K562 (cell line): ENCODE data around the gene BCL2L13. TPM values are rescaled to one million over a fixed set of nuclear protein-coding genes. Genes with fewer than 3 reads are reported as not detected.

Experiments used
- ATAC-seq: fragments of 200-7000 bp; cut with Tn5 transposase; 3 replicates; pipeline ENCODE4 v1.9.1; 2020; ENCODE audit warnings: moderate library complexity
- BruUV-seq: library from RNA; stranded (reverse); fragments of 400-500 nt; replicated peaks from 2 replicates; lab custom pipeline; 2021; lab: Mats Ljungman, UMichigan
- CTCF ChIA-PET: fragments of 300-600 bp; formaldehyde crosslinking; extraction: SDS; loops from one replicate; lab custom pipeline; 2021; ENCODE audit warnings: low intra/inter-chr PET ratio; lab: Yijun Ruan, JAX
- POLR2A ChIA-PET: fragments of 300-600, 350-650 bp; sonication (Branson Sonifier 250); formaldehyde crosslinking; extraction: SDS; loops from one replicate; lab custom pipeline; 2021; ENCODE audit warnings: antibody characterized with exemption, inconsistent platforms; lab: Yijun Ruan, JAX
- DNase-seq, 4 experiments: peaks; one replicate each; pipeline versions ENCODE4 v3.0.0 to v3.0.0-alpha.2; 2011 to 2018; ENCODE audit warnings: low spot score in 3 of 4, mixed read lengths in 3 of 4; ENCODE audit errors: extremely low read depth in 1 of 4
- FAIRE-seq: peaks from 2 replicates; lab custom pipeline; 2011; peaks lifted over from hg19 to GRCh38; lab: Jason Lieb, UNC
- H2AFZ ChIP-seq: 2 replicates; pipeline ENCODE4 v1.6.0; 2011; ENCODE audit warnings: low read depth, low read length, control low read depth, inconsistent platforms
- H3K27ac ChIP-seq: fragments of 200-600 bp; 3 replicates; pipeline ENCODE4 v1.8.0; 2011; ENCODE audit warnings: low read depth, mild to moderate bottlenecking, control low read depth, inconsistent platforms, low read length, moderate library complexity, mixed read lengths; ENCODE audit errors: extremely low read depth
- H3K27me3 ChIP-seq, 2 experiments: fragments of 300-600 bp in 1 of 2; 2 replicates in 1 of 2; 3 replicates in 1 of 2; pipeline versions ENCODE4 v1.6.0 to v1.8.0; 2011; ENCODE audit warnings: inconsistent platforms in 2 of 2, low read length in 2 of 2, mild to moderate bottlenecking in 1 of 2, mixed read lengths in 1 of 2, moderate library complexity in 1 of 2; ENCODE audit not compliant: control insufficient read depth in 2 of 2, insufficient read depth in 2 of 2
- H3K36me3 ChIP-seq: fragments of 300-600 bp; 3 replicates; pipeline ENCODE4 v1.8.0; 2011; ENCODE audit warnings: mild to moderate bottlenecking, low read length, inconsistent platforms; ENCODE audit not compliant: control insufficient read depth, insufficient read depth
- H3K4me1 ChIP-seq, 2 experiments: fragments of 200-600 bp in 1 of 2; replicated peaks in 1 of 2; 2 replicates in 1 of 2; 3 replicates in 1 of 2; pipeline versions ENCODE4 v1.5.1 to v1.8.0; 2011; ENCODE audit warnings: inconsistent platforms in 2 of 2, low read length in 2 of 2, mild to moderate bottlenecking in 1 of 2, mixed read lengths in 1 of 2, moderate library complexity in 1 of 2; ENCODE audit not compliant: control insufficient read depth in 2 of 2, insufficient read depth in 2 of 2
- H3K4me2 ChIP-seq: 2 replicates; pipeline ENCODE4 v1.6.1; 2011; ENCODE audit warnings: low read length, control low read depth, inconsistent platforms, mixed read lengths; ENCODE audit not compliant: insufficient read depth
- H3K4me3 ChIP-seq: fragments of 200-600 bp; sonication (generic), shearing (Covaris generic); 2 replicates; pipeline ENCODE4 v1.5.1; 2016; ENCODE audit warnings: control low read depth, inconsistent platforms
- H3K79me2 ChIP-seq: fragments of 200-600 bp; 3 replicates; pipeline ENCODE4 v1.8.0; 2011; ENCODE audit warnings: low read length, inconsistent platforms; ENCODE audit not compliant: control insufficient read depth, insufficient read depth
- H3K9ac ChIP-seq, 2 experiments: 2 replicates each; pipeline versions ENCODE4 v1.6.0 to v1.6.1; 2011; ENCODE audit warnings: low read depth in 2 of 2, low read length in 2 of 2, control low read depth in 1 of 2, inconsistent platforms in 1 of 2, mild to moderate bottlenecking in 1 of 2, mixed read lengths in 1 of 2; ENCODE audit not compliant: insufficient read depth in 1 of 2
- H3K9me1 ChIP-seq: one replicate; pipeline ENCODE4 v1.6.0; 2011; ENCODE audit warnings: inconsistent platforms, mild to moderate bottlenecking, low read length, moderate library complexity; ENCODE audit not compliant: control insufficient read depth, insufficient read depth
- H3K9me3 ChIP-seq: replicated peaks from 2 replicates; pipeline ENCODE4 v1.5.1; 2011; ENCODE audit warnings: low read depth, low read length, inconsistent platforms; ENCODE audit not compliant: control insufficient read depth, insufficient read depth
- H4K20me1 ChIP-seq: replicated peaks from 2 replicates; pipeline ENCODE4 v1.6.1; 2011; ENCODE audit warnings: low read length, inconsistent platforms, mixed read lengths; ENCODE audit not compliant: control insufficient read depth, insufficient read depth
- BRD4 ChIP-seq: fragments of 200-600 bp; sonication (generic); IDR thresholded peaks from 2 replicates; pipeline ENCODE4 v1.6.1; 2017; ENCODE audit warnings: inconsistent platforms
- DDX20 ChIP-seq: fragments of 450-650 bp; IDR thresholded peaks from 2 replicates; pipeline ENCODE4 v1.6.1; 2016; ENCODE audit warnings: missing genetic modification characterization, low read depth, mild to moderate bottlenecking, missing compliant biosample characterization, moderate library complexity
- MTA2 ChIP-seq: fragments of 450-650 bp; IDR thresholded peaks from 2 replicates; pipeline ENCODE4 v1.6.1; 2016; ENCODE audit warnings: low read depth
- NR2C2 ChIP-seq, 2 experiments: fragments of 200-800 bp in 1 of 2; sonication (Bioruptor generic) in 1 of 2; sonication (generic) in 1 of 2; formaldehyde crosslinking in 1 of 2; IDR thresholded peaks; 2 replicates each; pipeline versions ENCODE4 v1.6.1 to v1.8.0; 2016 to 2022; ENCODE audit warnings: mild to moderate bottlenecking in 1 of 2, missing compliant biosample characterization in 1 of 2, missing genetic modification characterization in 1 of 2, missing genetic modification reagents in 1 of 2
- PHB2 ChIP-seq: fragments of 450-650 bp; IDR thresholded peaks from 2 replicates; pipeline ENCODE4 v1.6.1; 2017; ENCODE audit warnings: low read depth
- PYGO2 ChIP-seq: fragments of 450-650 bp; IDR thresholded peaks from 2 replicates; pipeline ENCODE4 v1.6.1; 2016; ENCODE audit warnings: mild to moderate bottlenecking, missing genetic modification characterization, moderate library complexity, missing compliant biosample characterization
- SMARCE1 ChIP-seq: fragments of 450-650 bp; IDR thresholded peaks from 2 replicates; pipeline ENCODE4 v1.7.1; 2016; ENCODE audit warnings: mild to moderate bottlenecking
- ZNF217 ChIP-seq: sonication (generic); formaldehyde crosslinking; IDR thresholded peaks from 2 replicates; pipeline ENCODE4 v1.8.0; 2022; ENCODE audit warnings: mild to moderate bottlenecking, missing genetic modification reagents
- ZNF707 ChIP-seq: fragments of 250-450 bp; sonication (Bioruptor Pico); conservative IDR thresholded peaks from 2 replicates; pipeline ENCODE4 v1.8.0; 2022; ENCODE audit warnings: inconsistent platforms, mild to moderate bottlenecking, moderate library complexity
- WGBS: fragments of 100-300 bp; shearing (Covaris generic); methylation state at CpG from one replicate; pipeline ENCODE4 v1.1.6; 2016; ENCODE audit warnings: low coverage, mixed read lengths; ENCODE audit not compliant: insufficient coverage; ENCODE audit errors: missing lambda C conversion rate; 5-methylcytosine and 5-hydroxymethylcytosine counted together
- in situ Hi-C: fragments of 300-500 bp; cut with MboI; formaldehyde crosslinking; loops from 4 replicates; pipeline ENCODE4 v1.15.0; 2018; ENCODE audit warnings: inconsistent platforms, mixed read lengths
- intact Hi-C: fragments of 100-400 bp; cut with micrococcal nuclease; formaldehyde crosslinking; loops from 2 replicates; pipeline ENCODE4 v1.14.2; 2022
- polyA plus RNA-seq, 8 experiments: library from polyadenylated mRNA; depleted of rRNA in 4 of 8; stranded (reverse) in 5 of 8; unstranded in 3 of 8; fragments of >200 nt; fragmentation: Nextera tagmentation in 2 of 8; fragmentation: Illumina TruSeq in 1 of 8; extraction: Ambion mirVana in 2 of 8; extraction: Trizol in 1 of 8; gene quantifications; 2 replicates each; pipeline versions ENCODE4 v1.2.1 to v1.2.3, GENCODE V29; 2011 to 2014; ENCODE audit warnings: inconsistent platforms in 1 of 8, missing spikeins in 1 of 8
- total RNA-seq, 7 experiments: library from RNA; depleted of rRNA in 6 of 7; stranded (reverse); fragments of >200 nt in 6 of 7; fragmentation: Illumina TruSeq in 2 of 7; extraction: Trizol in 2 of 7; gene quantifications; 2 replicates each; pipeline versions ENCODE4 v1.2.1 to v1.2.3, GENCODE V29; 2011 to 2021; ENCODE audit warnings: low replicate concordance in 1 of 7
- TF ChIP-seq, protein P1 (sequence below): fragments of 450-650 bp; IDR thresholded peaks from 2 replicates; pipeline ENCODE4 v1.6.1; 2018; ENCODE audit not compliant: partially characterized antibody
- TF ChIP-seq, protein P2 (sequence below): fragments of 450-650 bp; IDR thresholded peaks from 2 replicates; pipeline ENCODE4 v1.6.1; 2017; ENCODE audit warnings: antibody characterized with exemption, mild to moderate bottlenecking
- TF ChIP-seq, protein P3 (sequence below): fragments of 200-400 bp; formaldehyde crosslinking; IDR thresholded peaks from 2 replicates; pipeline ENCODE4 v1.6.1; 2017; ENCODE audit warnings: mild to moderate bottlenecking, low read depth, low read length, moderate library complexity

BCL2L13 gene
- total and polyA plus RNA-seq, 9 of the 15 experiments (the other 6 are each of a cell fraction or from before 2014, with no cell fraction given) = 41.5 to 63.4 (median 56.5) TPM

DNA sequence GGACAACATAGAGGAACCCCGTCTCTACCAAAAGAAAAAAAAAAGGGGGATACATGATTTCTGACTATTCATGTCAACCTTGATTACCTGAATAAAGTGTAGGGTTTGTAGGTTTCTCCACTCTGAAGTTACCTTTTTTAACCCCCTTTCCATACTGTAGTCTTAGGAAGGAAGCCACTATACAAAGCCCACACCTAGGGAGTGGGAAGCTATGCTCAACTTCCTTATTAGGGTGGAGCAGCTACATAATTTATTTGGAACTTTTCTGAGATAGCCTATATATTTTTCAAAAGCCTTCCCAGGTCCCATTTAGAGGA lies 9.4 kb upstream of the BCL2L13 start:
- peak overlapping the region; percentile 87 for H3K27ac ChIP-seq
- DNase-seq = peak in 1 of 4 experiments; percentile 22
- peak overlapping the region; percentile 97 for H3K4me2 ChIP-seq
- H3K36me3 ChIP-seq = peaks cover 23% of the 10 kb centered on the region; the same call in 1 of the 3 replicates
- peaks cover 27 to 29% of the 10 kb centered on the region in 2 experiments for H3K4me1 ChIP-seq
- CTCF ChIA-PET = no interaction called here
- no peak for FAIRE-seq
- H3K4me3 ChIP-seq = peak overlapping the region; percentile 80
- no peaks in the 10 kb centered on the region for H3K9me3 ChIP-seq
- no peaks in the 10 kb centered on the region for H3K9me1 ChIP-seq
- intact Hi-C loops = no loop called here
- H3K9ac ChIP-seq = peak overlapping the region; percentile 95 to 99
- in situ Hi-C loops = no loop called here
- BruUV-seq = TSS peak; percentile 90
- no peaks in the 10 kb centered on the region for H4K20me1 ChIP-seq
- no peaks in the 10 kb centered on the region for H3K27me3 ChIP-seq
- ATAC-seq = peak; percentile 35
- peaks cover 52% of the 10 kb centered on the region for H3K79me2 ChIP-seq
- peak overlapping the region; percentile 81 for H2AFZ ChIP-seq
- POLR2A ChIA-PET = interaction anchor here (0.6 to 1.0 kb wide), 4 partner anchors 10 to 1810 kb away, joined by 3 to 11 read pairs (median 4); partner anchors contain the start of gene BCL2L13
- WGBS = 0% methylated on average over 1 of the region's 1 CpG
- TF ChIP-seq, protein P1, sequence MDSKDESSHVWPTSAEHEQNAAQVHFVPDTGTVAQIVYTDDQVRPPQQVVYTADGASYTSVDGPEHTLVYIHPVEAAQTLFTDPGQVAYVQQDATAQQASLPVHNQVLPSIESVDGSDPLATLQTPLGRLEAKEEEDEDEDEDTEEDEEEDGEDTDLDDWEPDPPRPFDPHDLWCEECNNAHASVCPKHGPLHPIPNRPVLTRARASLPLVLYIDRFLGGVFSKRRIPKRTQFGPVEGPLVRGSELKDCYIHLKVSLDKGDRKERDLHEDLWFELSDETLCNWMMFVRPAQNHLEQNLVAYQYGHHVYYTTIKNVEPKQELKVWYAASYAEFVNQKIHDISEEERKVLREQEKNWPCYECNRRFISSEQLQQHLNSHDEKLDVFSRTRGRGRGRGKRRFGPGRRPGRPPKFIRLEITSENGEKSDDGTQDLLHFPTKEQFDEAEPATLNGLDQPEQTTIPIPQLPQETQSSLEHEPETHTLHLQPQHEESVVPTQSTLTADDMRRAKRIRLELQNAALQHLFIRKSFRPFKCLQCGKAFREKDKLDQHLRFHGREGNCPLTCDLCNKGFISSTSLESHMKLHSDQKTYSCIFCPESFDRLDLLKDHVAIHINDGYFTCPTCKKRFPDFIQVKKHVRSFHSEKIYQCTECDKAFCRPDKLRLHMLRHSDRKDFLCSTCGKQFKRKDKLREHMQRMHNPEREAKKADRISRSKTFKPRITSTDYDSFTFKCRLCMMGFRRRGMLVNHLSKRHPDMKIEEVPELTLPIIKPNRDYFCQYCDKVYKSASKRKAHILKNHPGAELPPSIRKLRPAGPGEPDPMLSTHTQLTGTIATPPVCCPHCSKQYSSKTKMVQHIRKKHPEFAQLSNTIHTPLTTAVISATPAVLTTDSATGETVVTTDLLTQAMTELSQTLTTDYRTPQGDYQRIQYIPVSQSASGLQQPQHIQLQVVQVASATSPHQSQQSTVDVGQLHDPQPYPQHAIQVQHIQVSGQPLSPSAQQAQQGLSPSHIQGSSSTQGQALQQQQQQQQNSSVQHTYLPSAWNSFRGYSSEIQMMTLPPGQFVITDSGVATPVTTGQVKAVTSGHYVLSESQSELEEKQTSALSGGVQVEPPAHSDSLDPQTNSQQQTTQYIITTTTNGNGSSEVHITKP = peak; percentile 57
- TF ChIP-seq, protein P2, sequence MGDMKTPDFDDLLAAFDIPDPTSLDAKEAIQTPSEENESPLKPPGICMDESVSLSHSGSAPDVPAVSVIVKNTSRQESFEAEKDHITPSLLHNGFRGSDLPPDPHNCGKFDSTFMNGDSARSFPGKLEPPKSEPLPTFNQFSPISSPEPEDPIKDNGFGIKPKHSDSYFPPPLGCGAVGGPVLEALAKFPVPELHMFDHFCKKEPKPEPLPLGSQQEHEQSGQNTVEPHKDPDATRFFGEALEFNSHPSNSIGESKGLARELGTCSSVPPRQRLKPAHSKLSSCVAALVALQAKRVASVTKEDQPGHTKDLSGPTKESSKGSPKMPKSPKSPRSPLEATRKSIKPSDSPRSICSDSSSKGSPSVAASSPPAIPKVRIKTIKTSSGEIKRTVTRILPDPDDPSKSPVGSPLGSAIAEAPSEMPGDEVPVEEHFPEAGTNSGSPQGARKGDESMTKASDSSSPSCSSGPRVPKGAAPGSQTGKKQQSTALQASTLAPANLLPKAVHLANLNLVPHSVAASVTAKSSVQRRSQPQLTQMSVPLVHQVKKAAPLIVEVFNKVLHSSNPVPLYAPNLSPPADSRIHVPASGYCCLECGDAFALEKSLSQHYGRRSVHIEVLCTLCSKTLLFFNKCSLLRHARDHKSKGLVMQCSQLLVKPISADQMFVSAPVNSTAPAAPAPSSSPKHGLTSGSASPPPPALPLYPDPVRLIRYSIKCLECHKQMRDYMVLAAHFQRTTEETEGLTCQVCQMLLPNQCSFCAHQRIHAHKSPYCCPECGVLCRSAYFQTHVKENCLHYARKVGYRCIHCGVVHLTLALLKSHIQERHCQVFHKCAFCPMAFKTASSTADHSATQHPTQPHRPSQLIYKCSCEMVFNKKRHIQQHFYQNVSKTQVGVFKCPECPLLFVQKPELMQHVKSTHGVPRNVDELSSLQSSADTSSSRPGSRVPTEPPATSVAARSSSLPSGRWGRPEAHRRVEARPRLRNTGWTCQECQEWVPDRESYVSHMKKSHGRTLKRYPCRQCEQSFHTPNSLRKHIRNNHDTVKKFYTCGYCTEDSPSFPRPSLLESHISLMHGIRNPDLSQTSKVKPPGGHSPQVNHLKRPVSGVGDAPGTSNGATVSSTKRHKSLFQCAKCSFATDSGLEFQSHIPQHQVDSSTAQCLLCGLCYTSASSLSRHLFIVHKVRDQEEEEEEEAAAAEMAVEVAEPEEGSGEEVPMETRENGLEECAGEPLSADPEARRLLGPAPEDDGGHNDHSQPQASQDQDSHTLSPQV = peak; percentile 50; the same call in 1 of the 2 replicates
- TF ChIP-seq DDX20 (tag) = 0 out of 2 replicates have a peak, but pooled peaks have one; percentile 17
- peak; percentile 32; the same call in 1 of the 2 replicates for TF ChIP-seq ZNF707
- TF ChIP-seq ZNF217 (CRISPR knock-in tag) = no peak
- TF ChIP-seq BRD4 = no peak
- TF ChIP-seq, protein P3, sequence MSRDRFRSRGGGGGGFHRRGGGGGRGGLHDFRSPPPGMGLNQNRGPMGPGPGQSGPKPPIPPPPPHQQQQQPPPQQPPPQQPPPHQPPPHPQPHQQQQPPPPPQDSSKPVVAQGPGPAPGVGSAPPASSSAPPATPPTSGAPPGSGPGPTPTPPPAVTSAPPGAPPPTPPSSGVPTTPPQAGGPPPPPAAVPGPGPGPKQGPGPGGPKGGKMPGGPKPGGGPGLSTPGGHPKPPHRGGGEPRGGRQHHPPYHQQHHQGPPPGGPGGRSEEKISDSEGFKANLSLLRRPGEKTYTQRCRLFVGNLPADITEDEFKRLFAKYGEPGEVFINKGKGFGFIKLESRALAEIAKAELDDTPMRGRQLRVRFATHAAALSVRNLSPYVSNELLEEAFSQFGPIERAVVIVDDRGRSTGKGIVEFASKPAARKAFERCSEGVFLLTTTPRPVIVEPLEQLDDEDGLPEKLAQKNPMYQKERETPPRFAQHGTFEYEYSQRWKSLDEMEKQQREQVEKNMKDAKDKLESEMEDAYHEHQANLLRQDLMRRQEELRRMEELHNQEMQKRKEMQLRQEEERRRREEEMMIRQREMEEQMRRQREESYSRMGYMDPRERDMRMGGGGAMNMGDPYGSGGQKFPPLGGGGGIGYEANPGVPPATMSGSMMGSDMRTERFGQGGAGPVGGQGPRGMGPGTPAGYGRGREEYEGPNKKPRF = no peak
- no peak for TF ChIP-seq PYGO2 (tag)
- TF ChIP-seq SMARCE1 = 0 out of 2 replicates have a peak, but pooled peaks have one; percentile 11
- TF ChIP-seq PHB2 = no peak
- no peak for TF ChIP-seq NR2C2 (CRISPR knock-in tag; IDR thresholded peaks at IDR 0.05)
- TF ChIP-seq NR2C2 (tag; IDR thresholded peaks at IDR 0.05) = peak; percentile 32; the same call in 1 of the 2 replicates
- TF ChIP-seq MTA2 = no peak
